HepG2 (cell line): ENCODE results near the gene FBXO44. TPM values are rescaled to one million over a fixed set of nuclear protein-coding genes. Genes with fewer than 3 reads are reported as not detected.

ENCODE experiments used
- AGO2 ChIP-seq: fragments of 200-400 bp; formaldehyde crosslinking; optimal IDR thresholded peaks from 2 replicates; pipeline ENCODE3; 2017; ENCODE audit warnings: mild to moderate bottlenecking, low read depth, low read length, moderate library complexity
- HOXA9 ChIP-seq: sonication (generic); formaldehyde crosslinking; IDR thresholded peaks from 2 replicates; pipeline ENCODE4 v1.8.1; 2022; ENCODE audit warnings: missing genetic modification reagents, mild to moderate bottlenecking, moderate library complexity, borderline replicate concordance
- MEF2D ChIP-seq: sonication (generic); formaldehyde crosslinking; IDR thresholded peaks from 2 replicates; pipeline ENCODE4 v1.5.1; 2020; ENCODE audit warnings: mild to moderate bottlenecking, missing genetic modification reagents
- RAD21 ChIP-seq: fragments of 450-650 bp; formaldehyde crosslinking; IDR thresholded peaks from 2 replicates; pipeline ENCODE4 v1.5.0; 2020; ENCODE audit warnings: mild to moderate bottlenecking
- TAF15 ChIP-seq: fragments of 200-400 bp; formaldehyde crosslinking; IDR thresholded peaks from one replicate; pipeline ENCODE4 v1.6.1; 2018; ENCODE audit warnings: mild to moderate bottlenecking, low read depth, low read length; ENCODE audit not compliant: poor library complexity, severe bottlenecking
- ZNF264 ChIP-seq: sonication (generic); formaldehyde crosslinking; IDR thresholded peaks from 2 replicates; pipeline ENCODE4 v1.4.0; 2020; ENCODE audit warnings: missing genetic modification reagents
- polyA plus RNA-seq, 8 experiments: library from polyadenylated mRNA; depleted of rRNA in 3 of 8; stranded (reverse) in 7 of 8; unstranded in 1 of 8; fragments of >200 nt; fragmentation: Illumina TruSeq in 4 of 8; extraction: Trizol in 4 of 8; gene quantifications; 2 replicates each; pipeline versions ENCODE4 v1.2.1 to v1.2.3, GENCODE V29; 2011 to 2016; ENCODE audit warnings: low read depth in 4 of 8, missing spikeins in 1 of 8, mixed read lengths in 1 of 8; ENCODE audit not compliant: insufficient read depth in 1 of 8
- total RNA-seq, 5 experiments: library from RNA; depleted of rRNA; stranded (reverse); fragments of >200 nt; fragmentation: Illumina TruSeq; extraction: Trizol; gene quantifications; 2 replicates each; pipeline ENCODE4 v1.2.3, GENCODE V29; 2016; ENCODE audit warnings: low read depth in 1 of 5
- TF ChIP-seq, protein P1 (sequence below): sonication (generic); formaldehyde crosslinking; conservative IDR thresholded peaks from 2 replicates; pipeline ENCODE4 v1.4.0; 2020; ENCODE audit warnings: mild to moderate bottlenecking, missing genetic modification reagents, moderate library complexity
- TF ChIP-seq, protein P2 (sequence below): sonication (generic); formaldehyde crosslinking; IDR thresholded peaks from 2 replicates; pipeline ENCODE4 v1.5.1; 2020; ENCODE audit warnings: missing genetic modification reagents, mild to moderate bottlenecking, borderline replicate concordance
- TF ChIP-seq, protein P3 (sequence below): sonication (generic); formaldehyde crosslinking; IDR thresholded peaks from 2 replicates; pipeline ENCODE4 v1.4.0; 2020; ENCODE audit warnings: missing genetic modification reagents
- TF ChIP-seq, protein P4 (sequence below): sonication (generic); formaldehyde crosslinking; IDR thresholded peaks from 2 replicates; pipeline ENCODE4 v1.5.0; 2020; ENCODE audit warnings: mild to moderate bottlenecking, missing genetic modification reagents
- TF ChIP-seq, protein P5 (sequence below): sonication (generic); formaldehyde crosslinking; IDR thresholded peaks from 2 replicates; pipeline ENCODE4 v1.4.0; 2020; ENCODE audit warnings: mild to moderate bottlenecking, low read depth, missing genetic modification reagents
- TF ChIP-seq, protein P6 (sequence below): sonication (generic); formaldehyde crosslinking; IDR thresholded peaks from 2 replicates; pipeline ENCODE4 v1.5.0; 2020; ENCODE audit warnings: mild to moderate bottlenecking, missing genetic modification reagents

Gene FBXO44
- total and polyA plus RNA-seq, 2 of the 13 experiments (the other 11 are each of a cell fraction or from before 2014, with no cell fraction given): 22.4 to 27.9 TPM

DNA sequence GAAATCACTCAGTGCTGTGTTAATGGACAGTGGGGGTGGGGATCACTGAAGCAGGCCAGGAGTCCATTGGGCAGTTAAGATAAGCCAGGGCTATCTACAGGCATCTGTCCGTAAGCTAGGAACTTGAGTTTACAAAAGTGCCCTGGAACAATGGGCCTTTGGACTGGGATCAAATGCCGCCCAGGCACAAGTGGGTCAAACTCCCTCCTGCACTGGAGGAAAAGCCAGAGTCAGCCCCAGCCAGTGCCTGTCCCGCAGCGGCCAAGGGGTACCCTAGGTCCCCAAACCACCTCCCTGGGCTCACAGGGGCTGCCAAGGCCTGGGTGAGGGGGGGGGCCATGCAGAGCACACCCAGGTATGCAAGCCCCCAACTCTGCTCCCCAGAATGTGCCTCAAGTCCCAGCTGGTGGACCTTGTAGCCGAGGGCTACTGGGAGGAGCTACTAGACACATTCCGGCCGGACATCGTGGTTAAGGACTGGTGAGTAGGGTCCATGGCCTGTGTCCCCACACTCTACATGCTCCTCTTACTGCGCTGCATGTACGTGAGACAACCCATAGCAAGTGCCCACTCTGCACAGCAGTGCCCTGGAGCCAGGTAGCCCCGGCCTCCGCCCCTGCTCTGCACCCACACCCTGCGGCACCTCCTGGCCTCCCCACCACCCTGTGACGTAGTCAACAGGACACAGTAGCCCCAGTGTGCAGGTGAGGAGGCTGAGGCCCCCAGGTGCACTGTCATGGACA lies 17.0 kb downstream of the FBXO44 start (continued):
- TF ChIP-seq, protein P1, sequence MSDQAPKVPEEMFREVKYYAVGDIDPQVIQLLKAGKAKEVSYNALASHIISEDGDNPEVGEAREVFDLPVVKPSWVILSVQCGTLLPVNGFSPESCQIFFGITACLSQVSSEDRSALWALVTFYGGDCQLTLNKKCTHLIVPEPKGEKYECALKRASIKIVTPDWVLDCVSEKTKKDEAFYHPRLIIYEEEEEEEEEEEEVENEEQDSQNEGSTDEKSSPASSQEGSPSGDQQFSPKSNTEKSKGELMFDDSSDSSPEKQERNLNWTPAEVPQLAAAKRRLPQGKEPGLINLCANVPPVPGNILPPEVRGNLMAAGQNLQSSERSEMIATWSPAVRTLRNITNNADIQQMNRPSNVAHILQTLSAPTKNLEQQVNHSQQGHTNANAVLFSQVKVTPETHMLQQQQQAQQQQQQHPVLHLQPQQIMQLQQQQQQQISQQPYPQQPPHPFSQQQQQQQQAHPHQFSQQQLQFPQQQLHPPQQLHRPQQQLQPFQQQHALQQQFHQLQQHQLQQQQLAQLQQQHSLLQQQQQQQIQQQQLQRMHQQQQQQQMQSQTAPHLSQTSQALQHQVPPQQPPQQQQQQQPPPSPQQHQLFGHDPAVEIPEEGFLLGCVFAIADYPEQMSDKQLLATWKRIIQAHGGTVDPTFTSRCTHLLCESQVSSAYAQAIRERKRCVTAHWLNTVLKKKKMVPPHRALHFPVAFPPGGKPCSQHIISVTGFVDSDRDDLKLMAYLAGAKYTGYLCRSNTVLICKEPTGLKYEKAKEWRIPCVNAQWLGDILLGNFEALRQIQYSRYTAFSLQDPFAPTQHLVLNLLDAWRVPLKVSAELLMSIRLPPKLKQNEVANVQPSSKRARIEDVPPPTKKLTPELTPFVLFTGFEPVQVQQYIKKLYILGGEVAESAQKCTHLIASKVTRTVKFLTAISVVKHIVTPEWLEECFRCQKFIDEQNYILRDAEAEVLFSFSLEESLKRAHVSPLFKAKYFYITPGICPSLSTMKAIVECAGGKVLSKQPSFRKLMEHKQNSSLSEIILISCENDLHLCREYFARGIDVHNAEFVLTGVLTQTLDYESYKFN (CRISPR knock-in tag): peak; percentile 95
- TF ChIP-seq, protein P2, sequence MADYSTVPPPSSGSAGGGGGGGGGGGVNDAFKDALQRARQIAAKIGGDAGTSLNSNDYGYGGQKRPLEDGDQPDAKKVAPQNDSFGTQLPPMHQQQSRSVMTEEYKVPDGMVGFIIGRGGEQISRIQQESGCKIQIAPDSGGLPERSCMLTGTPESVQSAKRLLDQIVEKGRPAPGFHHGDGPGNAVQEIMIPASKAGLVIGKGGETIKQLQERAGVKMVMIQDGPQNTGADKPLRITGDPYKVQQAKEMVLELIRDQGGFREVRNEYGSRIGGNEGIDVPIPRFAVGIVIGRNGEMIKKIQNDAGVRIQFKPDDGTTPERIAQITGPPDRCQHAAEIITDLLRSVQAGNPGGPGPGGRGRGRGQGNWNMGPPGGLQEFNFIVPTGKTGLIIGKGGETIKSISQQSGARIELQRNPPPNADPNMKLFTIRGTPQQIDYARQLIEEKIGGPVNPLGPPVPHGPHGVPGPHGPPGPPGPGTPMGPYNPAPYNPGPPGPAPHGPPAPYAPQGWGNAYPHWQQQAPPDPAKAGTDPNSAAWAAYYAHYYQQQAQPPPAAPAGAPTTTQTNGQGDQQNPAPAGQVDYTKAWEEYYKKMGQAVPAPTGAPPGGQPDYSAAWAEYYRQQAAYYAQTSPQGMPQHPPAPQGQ (CRISPR knock-in tag): no peak
- TF ChIP-seq ZNF264 (CRISPR knock-in tag) (peak; percentile 70; the same call in 1 of the 2 replicates), MEF2D (peak; percentile 84), RAD21 (CRISPR knock-in tag) (0 out of 2 replicates have a peak, but pooled peaks have one; percentile 20), HOXA9 (CRISPR knock-in tag) (no peak), AGO2 (peak; percentile 38), TAF15 (peak; percentile 49)
- TF ChIP-seq, protein P3, sequence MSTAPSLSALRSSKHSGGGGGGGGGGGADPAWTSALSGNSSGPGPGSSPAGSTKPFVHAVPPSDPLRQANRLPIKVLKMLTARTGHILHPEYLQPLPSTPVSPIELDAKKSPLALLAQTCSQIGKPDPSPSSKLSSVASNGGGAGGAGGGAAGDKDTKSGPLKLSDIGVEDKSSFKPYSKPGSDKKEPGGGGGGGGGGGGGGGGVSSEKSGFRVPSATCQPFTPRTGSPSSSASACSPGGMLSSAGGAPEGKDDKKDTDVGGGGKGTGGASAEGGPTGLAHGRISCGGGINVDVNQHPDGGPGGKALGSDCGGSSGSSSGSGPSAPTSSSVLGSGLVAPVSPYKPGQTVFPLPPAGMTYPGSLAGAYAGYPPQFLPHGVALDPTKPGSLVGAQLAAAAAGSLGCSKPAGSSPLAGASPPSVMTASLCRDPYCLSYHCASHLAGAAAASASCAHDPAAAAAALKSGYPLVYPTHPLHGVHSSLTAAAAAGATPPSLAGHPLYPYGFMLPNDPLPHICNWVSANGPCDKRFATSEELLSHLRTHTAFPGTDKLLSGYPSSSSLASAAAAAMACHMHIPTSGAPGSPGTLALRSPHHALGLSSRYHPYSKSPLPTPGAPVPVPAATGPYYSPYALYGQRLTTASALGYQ: peak; percentile 55; the same call in 1 of the 2 replicates
- TF ChIP-seq, protein P4, sequence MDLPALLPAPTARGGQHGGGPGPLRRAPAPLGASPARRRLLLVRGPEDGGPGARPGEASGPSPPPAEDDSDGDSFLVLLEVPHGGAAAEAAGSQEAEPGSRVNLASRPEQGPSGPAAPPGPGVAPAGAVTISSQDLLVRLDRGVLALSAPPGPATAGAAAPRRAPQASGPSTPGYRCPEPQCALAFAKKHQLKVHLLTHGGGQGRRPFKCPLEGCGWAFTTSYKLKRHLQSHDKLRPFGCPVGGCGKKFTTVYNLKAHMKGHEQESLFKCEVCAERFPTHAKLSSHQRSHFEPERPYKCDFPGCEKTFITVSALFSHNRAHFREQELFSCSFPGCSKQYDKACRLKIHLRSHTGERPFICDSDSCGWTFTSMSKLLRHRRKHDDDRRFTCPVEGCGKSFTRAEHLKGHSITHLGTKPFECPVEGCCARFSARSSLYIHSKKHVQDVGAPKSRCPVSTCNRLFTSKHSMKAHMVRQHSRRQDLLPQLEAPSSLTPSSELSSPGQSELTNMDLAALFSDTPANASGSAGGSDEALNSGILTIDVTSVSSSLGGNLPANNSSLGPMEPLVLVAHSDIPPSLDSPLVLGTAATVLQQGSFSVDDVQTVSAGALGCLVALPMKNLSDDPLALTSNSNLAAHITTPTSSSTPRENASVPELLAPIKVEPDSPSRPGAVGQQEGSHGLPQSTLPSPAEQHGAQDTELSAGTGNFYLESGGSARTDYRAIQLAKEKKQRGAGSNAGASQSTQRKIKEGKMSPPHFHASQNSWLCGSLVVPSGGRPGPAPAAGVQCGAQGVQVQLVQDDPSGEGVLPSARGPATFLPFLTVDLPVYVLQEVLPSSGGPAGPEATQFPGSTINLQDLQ: no peak
- TF ChIP-seq, protein P5, sequence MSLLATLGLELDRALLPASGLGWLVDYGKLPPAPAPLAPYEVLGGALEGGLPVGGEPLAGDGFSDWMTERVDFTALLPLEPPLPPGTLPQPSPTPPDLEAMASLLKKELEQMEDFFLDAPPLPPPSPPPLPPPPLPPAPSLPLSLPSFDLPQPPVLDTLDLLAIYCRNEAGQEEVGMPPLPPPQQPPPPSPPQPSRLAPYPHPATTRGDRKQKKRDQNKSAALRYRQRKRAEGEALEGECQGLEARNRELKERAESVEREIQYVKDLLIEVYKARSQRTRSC (CRISPR knock-in tag): no peak
- TF ChIP-seq, protein P6, sequence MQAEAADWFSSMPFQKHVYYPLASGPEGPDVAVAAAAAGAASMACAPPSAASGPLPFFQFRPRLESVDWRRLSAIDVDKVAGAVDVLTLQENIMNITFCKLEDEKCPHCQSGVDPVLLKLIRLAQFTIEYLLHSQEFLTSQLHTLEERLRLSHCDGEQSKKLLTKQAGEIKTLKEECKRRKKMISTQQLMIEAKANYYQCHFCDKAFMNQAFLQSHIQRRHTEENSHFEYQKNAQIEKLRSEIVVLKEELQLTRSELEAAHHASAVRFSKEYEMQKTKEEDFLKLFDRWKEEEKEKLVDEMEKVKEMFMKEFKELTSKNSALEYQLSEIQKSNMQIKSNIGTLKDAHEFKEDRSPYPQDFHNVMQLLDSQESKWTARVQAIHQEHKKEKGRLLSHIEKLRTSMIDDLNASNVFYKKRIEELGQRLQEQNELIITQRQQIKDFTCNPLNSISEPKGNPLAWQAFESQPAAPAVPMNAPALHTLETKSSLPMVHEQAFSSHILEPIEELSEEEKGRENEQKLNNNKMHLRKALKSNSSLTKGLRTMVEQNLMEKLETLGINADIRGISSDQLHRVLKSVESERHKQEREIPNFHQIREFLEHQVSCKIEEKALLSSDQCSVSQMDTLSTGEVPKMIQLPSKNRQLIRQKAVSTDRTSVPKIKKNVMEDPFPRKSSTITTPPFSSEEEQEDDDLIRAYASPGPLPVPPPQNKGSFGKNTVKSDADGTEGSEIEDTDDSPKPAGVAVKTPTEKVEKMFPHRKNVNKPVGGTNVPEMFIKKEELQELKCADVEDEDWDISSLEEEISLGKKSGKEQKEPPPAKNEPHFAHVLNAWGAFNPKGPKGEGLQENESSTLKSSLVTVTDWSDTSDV (CRISPR knock-in tag): no peak
